Pancreas (tissue), 10 donors: ENCODE measurements around the gene RNF44. TPM values are rescaled to one million over a fixed set of nuclear protein-coding genes. Genes with fewer than 3 reads are reported as not detected.

ENCODE experiments used
- ATAC-seq, 4 donors: fragments of 200-7000 bp; cut with Tn5 transposase; one replicate each; pipeline versions ENCODE4 v1.8.0 to v1.9.1; 2020; ENCODE audit warnings: mild to moderate bottlenecking in 4 of 4, moderate library complexity in 4 of 4
- DNase-seq, 6 donors: peaks; one replicate each; pipeline ENCODE4 v3.0.0-alpha.2; 2020
- FAIRE-seq: peaks from 2 replicates; lab custom pipeline; 2012; peaks lifted over from hg19 to GRCh38; lab: Jason Lieb, UNC
- H3K27ac ChIP-seq, 4 donors: fragments of 200-600 bp; sonication (generic); 1 replicate in 3 of 4; 2 replicates in 1 of 4; pipeline versions ENCODE4 v1.5.0 to v1.8.0; 2020
- H3K27me3 ChIP-seq, 4 donors: fragments of 200-600 bp; one replicate each; pipeline ENCODE4 v1.8.0; 2021
- H3K36me3 ChIP-seq, 3 donors: fragments of 200-600 bp; sonication (generic) in 1 of 3; one replicate each; pipeline versions ENCODE4 v1.5.0 to v1.8.0; 2020 to 2021
- H3K4me1 ChIP-seq, 3 donors: fragments of 200-600 bp; one replicate each; pipeline ENCODE4 v1.8.0; 2021
- H3K4me3 ChIP-seq, 4 donors: fragments of 200-600 bp; sonication (generic) in 2 of 4; one replicate each; pipeline versions ENCODE4 v1.5.0 to v1.8.0; 2020 to 2021
- H3K9me3 ChIP-seq, 4 donors: fragments of 200-600 bp; one replicate each; pipeline ENCODE4 v1.8.0; 2021
- WGBS, 2 donors: extraction: QIAGEN DNeasy Blood & Tissue Kit; methylation state at CpG; one replicate each; pipeline ENCODE4 v1.1.7; 2013; 5-methylcytosine and 5-hydroxymethylcytosine counted together
- intact Hi-C, 3 donors: fragments of 100-400 bp; cut with DNase I; formaldehyde crosslinking; loops; one replicate each; pipeline versions ENCODE4 v1.11.1 to v1.14.2; 2022
- polyA plus RNA-seq, 2 donors: library from polyadenylated mRNA; stranded (reverse); fragments of 200-250 nt; gene quantifications; one replicate each; pipeline ENCODE4 v1.2.3, GENCODE V29; 2013
- total RNA-seq, 6 donors: library from RNA; stranded (reverse); fragmentation: NEBNext Ultra II Directional in 4 of 6; extraction: Animal tissue kit (Norgen Biotek cat#: 25700) in 4 of 6; gene quantifications; one replicate each; pipeline versions ENCODE4 v1.2.1 to v1.2.4, GENCODE V29; 2021 to 2023
- TF ChIP-seq, protein P1 (sequence below), 4 donors: fragments of 200-600 bp; sonication (generic) in 3 of 4; IDR thresholded peaks; one replicate each; pipeline versions ENCODE4 v1.5.0 to v1.8.0; 2021; ENCODE audit warnings: antibody characterized with exemption in 4 of 4
- donor health status: healthy with polysubstance abuse.
- donor health status: DM: no; HTN: no; CAD: no; lungs with moderate emphysema.
- donor health status: DM: no; HTN: no; CAD: no.
- donor health status: control.
- donor health status: control.
- donor health status: Bipolar disorder and iron deficiency.
- donor health status: DM: yes; HTN: yes; CAD: no.
- donor health status: DM: no; HTN: no; CAD: no.
- donor health status: DM: no; HTN: no; CAD: no.
- donor health status: DM: yes; HTN: yes; CAD: no.

The RNF44 gene
- total and polyA plus RNA-seq, 8 donors, result 13.8 to 36.6 (median 18.5) TPM

GRCh38 chr5:176521286-176521685, 15.9 kb downstream of the RNF44 start:
- Histone ChIP-seq H3K27me3 (no peaks in the 10 kb centered on the region), H3K4me3 (no peak overlapping the region), H3K27ac (no peak overlapping the region), H3K36me3 (no peaks in the 10 kb centered on the region), H3K4me1 (no peaks in the 10 kb centered on the region), H3K9me3 (no peaks in the 10 kb centered on the region)
- TF ChIP-seq, protein P1, sequence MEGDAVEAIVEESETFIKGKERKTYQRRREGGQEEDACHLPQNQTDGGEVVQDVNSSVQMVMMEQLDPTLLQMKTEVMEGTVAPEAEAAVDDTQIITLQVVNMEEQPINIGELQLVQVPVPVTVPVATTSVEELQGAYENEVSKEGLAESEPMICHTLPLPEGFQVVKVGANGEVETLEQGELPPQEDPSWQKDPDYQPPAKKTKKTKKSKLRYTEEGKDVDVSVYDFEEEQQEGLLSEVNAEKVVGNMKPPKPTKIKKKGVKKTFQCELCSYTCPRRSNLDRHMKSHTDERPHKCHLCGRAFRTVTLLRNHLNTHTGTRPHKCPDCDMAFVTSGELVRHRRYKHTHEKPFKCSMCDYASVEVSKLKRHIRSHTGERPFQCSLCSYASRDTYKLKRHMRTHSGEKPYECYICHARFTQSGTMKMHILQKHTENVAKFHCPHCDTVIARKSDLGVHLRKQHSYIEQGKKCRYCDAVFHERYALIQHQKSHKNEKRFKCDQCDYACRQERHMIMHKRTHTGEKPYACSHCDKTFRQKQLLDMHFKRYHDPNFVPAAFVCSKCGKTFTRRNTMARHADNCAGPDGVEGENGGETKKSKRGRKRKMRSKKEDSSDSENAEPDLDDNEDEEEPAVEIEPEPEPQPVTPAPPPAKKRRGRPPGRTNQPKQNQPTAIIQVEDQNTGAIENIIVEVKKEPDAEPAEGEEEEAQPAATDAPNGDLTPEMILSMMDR (IDR thresholded peaks at IDR 0.05), result no peak
- DNase-seq, result no peak
- no peak for FAIRE-seq
- intact Hi-C loops, result no loop called here
- ATAC-seq, result no peak
- WGBS, 2 donors, result 67 to 74% methylated on average over 7 of the region's 7 CpGs

DNA sequence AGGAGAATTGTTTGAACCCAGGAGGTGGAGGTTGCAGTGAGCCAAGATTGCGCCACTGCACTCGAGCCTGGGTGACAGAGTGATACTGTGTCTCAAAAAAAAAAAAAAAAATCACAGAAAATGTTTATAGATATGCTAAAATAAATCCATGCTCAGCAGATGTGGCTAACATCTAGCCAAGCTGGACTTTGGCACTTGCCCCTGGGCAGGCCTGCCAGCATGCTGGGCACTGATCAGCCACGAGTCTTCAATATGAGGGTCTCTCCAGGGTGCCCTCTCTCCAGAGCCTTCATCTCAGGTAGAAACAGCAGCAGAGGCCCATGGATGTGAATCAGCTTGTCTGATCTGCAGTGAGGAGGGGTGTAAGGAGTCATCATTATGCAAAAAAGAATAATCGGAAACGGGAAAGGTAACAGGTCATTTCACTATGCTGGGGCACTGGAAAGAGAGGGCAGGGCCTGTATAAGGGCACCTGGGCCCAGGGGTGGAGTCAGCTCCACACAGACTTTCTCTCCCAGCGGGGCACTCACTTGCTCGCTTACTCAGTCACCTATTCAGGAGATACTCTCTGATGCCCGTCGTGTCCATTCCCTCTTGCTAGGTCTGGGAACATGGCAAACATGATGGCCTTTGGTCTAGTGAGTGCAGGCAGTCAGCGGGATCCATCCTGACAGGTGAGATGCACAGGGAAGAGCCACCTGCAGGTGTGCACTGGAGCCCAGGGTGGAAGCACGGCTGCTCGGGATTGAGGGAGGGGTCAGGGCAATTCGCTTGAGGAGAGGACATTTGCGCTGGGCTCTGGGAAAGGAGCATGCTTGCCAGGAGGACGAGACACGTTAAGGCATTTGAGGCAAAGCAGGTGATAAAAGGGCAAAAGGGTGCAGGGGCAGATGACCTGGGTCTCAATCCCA, 17.1 kb downstream of the RNF44 start:
- TF ChIP-seq, protein P1 (IDR thresholded peaks at IDR 0.05), result no peak
- no peak for ATAC-seq
- DNase-seq, result no peak
- Histone ChIP-seq H3K9me3 (no peaks in the 10 kb centered on the region), H3K27ac (no peak overlapping the region), H3K36me3 (no peaks in the 10 kb centered on the region), H3K4me3 (no peak overlapping the region), H3K27me3 (no peaks in the 10 kb centered on the region), H3K4me1 (no peaks in the 10 kb centered on the region)
- intact Hi-C loops, result no loop called here
- FAIRE-seq, result no peak
- 59 to 60% methylated on average over 16 of the region's 16 CpGs for WGBS, 2 donors

DNA sequence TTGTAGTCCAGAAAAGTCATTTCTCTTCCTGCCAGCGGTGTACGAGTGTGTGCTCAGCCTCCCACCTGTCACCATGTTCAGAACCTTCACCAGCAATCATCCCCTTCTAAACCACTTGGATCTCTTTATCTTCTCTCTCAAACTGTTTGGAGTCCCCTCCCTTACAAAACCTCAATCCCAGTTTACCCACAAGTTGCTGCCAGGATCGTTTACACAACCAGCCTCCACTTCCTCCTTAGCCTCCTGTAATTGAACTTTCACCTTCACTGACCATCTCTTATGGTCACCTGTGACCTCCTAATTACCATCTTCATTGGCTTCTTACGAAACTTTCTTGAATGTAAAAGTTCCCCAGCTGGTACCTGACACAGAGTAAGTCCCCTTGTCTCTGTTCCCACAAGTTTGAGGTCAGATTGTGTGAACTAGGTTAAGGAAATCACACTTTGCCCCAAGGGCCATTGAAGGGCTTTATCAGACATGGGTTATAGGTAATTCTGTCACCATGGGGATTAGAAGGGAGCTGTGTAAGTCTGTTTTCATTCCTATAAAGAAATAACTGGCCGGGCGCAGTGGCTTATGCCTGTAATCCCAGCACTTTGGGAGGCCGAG, 20.0 kb downstream of the RNF44 start:
- Histone ChIP-seq H3K4me3 (no peak overlapping the region), H3K27ac (no peak overlapping the region), H3K9me3 (no peaks in the 10 kb centered on the region), H3K4me1 (no peaks in the 10 kb centered on the region), H3K36me3 (no peaks in the 10 kb centered on the region), H3K27me3 (no peaks in the 10 kb centered on the region)
- TF ChIP-seq, protein P1 (IDR thresholded peaks at IDR 0.05), result no peak
- DNase-seq, result no peak
- intact Hi-C loops, result no loop called here
- 65 to 68% methylated on average over 7 of the region's 7 CpGs for WGBS, 2 donors
- FAIRE-seq, result no peak
- ATAC-seq, result no peak

- TF ChIP-seq, protein P1 (IDR thresholded peaks at IDR 0.05), result no peak
Observed at GRCh38 chr5:176515396-176515795, 21.8 kb downstream of the RNF44 start.

More at GRCh38 chr5:176515396-176515795, 21.8 kb downstream of the RNF44 start:
- no peaks in the 10 kb centered on the region for H3K27me3 ChIP-seq
- H3K4me1 ChIP-seq, result no peaks in the 10 kb centered on the region
- ATAC-seq, result no peak
- no peak overlapping the region for H3K4me3 ChIP-seq
- no peaks in the 10 kb centered on the region for H3K9me3 ChIP-seq
- no peak for FAIRE-seq
- no peak overlapping the region for H3K27ac ChIP-seq
- DNase-seq, result no peak
- intact Hi-C loops, result no loop called here
- 66 to 81% methylated on average over 4 of the region's 4 CpGs for WGBS, 2 donors
- H3K36me3 ChIP-seq, result no peaks in the 10 kb centered on the region
